Activated naive CD4-positive, alpha-beta T cell treated with anti-CD3 and anti-CD28 coated beads, Interleukin-2, amount 50 U/mL, for 72 hours (primary cell): ENCODE measurements around the gene TSC1. TPM values are rescaled to one million over a fixed set of nuclear protein-coding genes. Genes with fewer than 3 reads are reported as not detected.
"Not testable (repeated sequence)": the region's sequence is repeated elsewhere in the genome, so short reads cannot be mapped to it uniquely, and the experiment has no call there.

Experiments used
- ATAC-seq, 2 donors: fragments of 150-1000 bp; cut with Tn5 transposase; 2 replicates each; pipeline ENCODE4 v1.10.0; 2021; ENCODE audit warnings: mild to moderate bottlenecking in 2 of 2, moderate library complexity in 2 of 2
- DNase-seq, 2 donors: peaks; one replicate each; pipeline ENCODE4 v3.0.0; 2021 to 2022; ENCODE audit warnings: low spot score in 2 of 2
- H3K27ac Mint-ChIP-seq, 2 donors: one replicate each; pipeline ENCODE4 v1.8.0; 2022; ENCODE audit warnings: mild to moderate bottlenecking in 2 of 2, mixed read lengths in 2 of 2
- H3K36me3 Mint-ChIP-seq, 2 donors: one replicate each; pipeline ENCODE4 v1.8.0; 2022; ENCODE audit warnings: mixed read lengths in 2 of 2
- H3K9me3 Mint-ChIP-seq, 2 donors: one replicate each; pipeline ENCODE4 v1.8.0; 2022; ENCODE audit warnings: mixed read lengths in 2 of 2
- total RNA-seq, 2 donors: library from RNA; stranded (reverse); gene quantifications; one replicate each; pipeline ENCODE4 v1.2.3, GENCODE V29; 2022

The TSC1 gene
- total RNA-seq, 2 donors from 2014 or later: 38.7 to 43.8 TPM

GRCh38 chr9:132982458-132982857 is 38.0 kb upstream of the TSC1 start:
- Mint-ChIP-seq H3K36me3 (no peaks in the 10 kb centered on the region), H3K9me3 (no peaks in the 10 kb centered on the region), H3K27ac (no peak overlapping the region)
- ATAC-seq (no peak), DNase-seq (no peak)

DNA sequence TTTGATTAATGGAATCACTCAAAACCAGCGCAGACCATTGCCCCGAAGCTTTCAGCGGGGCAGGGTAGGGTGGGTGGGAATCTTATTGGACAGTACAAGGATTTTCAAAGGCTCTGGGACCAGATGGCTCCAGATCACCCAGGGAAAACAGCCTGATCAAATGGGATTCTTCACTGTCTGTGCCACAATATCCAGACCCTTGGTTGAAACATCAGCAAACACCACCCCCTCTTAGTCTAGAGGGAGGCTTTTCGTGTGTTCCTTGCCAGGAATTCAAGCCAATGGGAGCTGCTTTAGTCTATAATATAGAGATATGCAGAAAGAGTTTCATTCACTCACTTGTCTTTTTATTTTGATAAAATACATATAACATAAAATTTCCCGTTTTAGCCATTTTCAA is 35.7 kb upstream of the TSC1 start:
- DNase-seq (no peak), ATAC-seq (no peak)
- no peaks in the 10 kb centered on the region for H3K36me3 Mint-ChIP-seq
- H3K27ac Mint-ChIP-seq: no peak overlapping the region
- H3K9me3 Mint-ChIP-seq: no peaks in the 10 kb centered on the region

- Mint-ChIP-seq H3K27ac (no peak within 1 kb of the TSS), H3K9me3 (no peaks in the 10 kb centered on the region), H3K36me3 (no peaks in the 10 kb centered on the region)
- ATAC-seq: no peak
- DNase-seq: no peak
These were observed 34.2 kb upstream of the TSC1 start, which contains the start of gene GFI1B for GRCh38 chr9:132978451-132979131. Gene GFI1B, plus strand, starts transcription at chr9:132978694. Its CDS starts 7,985 bp downstream, at chr9:132986679.

DNA sequence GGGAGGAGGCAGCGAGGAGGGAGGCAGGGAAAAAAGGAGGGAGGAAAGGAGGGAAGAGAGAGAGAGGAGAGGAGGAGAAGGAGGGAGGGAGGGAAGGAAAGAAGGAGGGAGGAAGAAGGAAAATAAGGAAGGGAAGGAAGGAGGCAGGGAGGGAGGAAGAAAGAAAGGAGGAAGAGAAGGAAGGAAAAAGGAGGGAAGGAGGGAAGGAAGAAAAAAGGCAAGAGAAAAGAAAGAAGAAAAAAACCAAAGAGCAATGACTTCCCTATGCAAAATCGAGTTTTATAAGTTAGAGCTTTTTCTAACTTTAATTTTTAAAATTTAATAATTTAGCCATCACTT is 33.7 kb upstream of the TSC1 start:
- ATAC-seq (no peak), DNase-seq (no peak)
- Mint-ChIP-seq H3K36me3 (no peaks in the 10 kb centered on the region), H3K9me3 (no peaks in the 10 kb centered on the region), H3K27ac (no peak overlapping the region)

DNA sequence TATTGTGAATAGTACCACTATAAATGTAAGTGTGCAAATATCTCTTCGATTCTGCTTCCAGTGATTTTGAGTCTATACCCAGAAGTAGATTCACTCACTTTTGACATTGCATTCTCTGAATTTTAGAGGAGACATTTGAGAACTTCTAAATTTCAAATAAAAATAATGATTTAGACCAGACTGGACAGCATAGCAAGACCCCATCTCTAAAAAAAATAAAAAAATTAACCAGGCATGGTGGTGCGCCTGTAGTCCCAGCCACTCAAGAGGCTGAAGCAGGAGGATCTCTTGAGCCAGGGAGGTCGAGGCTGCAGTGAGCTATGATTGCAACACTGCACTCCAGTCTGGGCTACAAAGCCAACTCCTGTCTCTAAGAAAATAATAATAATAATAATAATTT is 32.2 kb upstream of the TSC1 start:
- no peaks in the 10 kb centered on the region for H3K9me3 Mint-ChIP-seq
- H3K36me3 Mint-ChIP-seq: no peaks in the 10 kb centered on the region
- ATAC-seq: no peak
- H3K27ac Mint-ChIP-seq: no peak overlapping the region
- no peak for DNase-seq

DNA sequence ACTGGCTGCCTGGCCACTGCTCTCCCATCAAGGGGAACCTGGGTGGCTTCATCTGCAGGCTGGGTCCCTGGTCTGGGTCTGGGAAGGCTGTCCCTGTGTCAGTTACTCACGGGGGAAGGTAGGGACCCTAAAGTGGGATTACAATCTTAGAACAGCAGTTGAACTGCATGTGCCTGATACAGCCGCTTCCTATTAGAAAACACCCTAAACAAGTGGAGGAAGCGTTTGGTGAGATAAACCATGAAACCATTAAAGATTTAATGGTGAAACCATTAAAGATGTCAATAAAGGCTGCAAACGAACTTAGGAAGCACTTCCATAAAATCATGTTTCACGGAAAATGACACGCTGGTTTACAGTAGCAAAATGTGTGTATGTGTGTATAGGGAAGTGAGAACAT is 31.5 kb upstream of the TSC1 start:
- H3K27ac Mint-ChIP-seq: no peak overlapping the region
- no peaks in the 10 kb centered on the region for H3K36me3 Mint-ChIP-seq
- no peak for ATAC-seq
- no peaks in the 10 kb centered on the region for H3K9me3 Mint-ChIP-seq
- DNase-seq: no peak

DNA sequence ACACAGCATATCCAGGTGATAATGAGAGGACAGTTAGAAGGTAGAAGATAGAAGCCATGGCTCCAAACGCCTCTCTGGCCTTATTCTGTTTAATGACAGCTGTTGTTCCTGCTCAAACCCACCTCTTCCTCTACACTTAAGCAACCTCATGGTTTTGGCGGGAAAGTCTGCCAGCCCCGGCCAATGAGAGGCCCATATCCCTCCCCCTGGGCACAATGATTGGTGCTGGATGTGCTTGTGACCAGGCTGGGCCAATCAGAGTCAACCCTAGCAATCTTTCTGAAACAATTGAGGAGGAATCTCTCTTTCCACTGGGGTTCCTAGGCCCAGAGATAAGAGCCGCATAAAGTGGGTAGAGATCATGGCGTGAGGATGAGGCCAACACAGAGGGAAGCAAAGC is 29.3 kb upstream of the TSC1 start:
- no peaks in the 10 kb centered on the region for H3K9me3 Mint-ChIP-seq
- no peak overlapping the region for H3K27ac Mint-ChIP-seq
- DNase-seq (no peak), ATAC-seq (peak in 1 of 2 donors; percentile 60)
- H3K36me3 Mint-ChIP-seq: no peaks in the 10 kb centered on the region

GRCh38 chr9:132973166-132973565 is 28.8 kb upstream of the TSC1 start:
- no peaks in the 10 kb centered on the region for H3K36me3 Mint-ChIP-seq
- no peak overlapping the region for H3K27ac Mint-ChIP-seq
- no peaks in the 10 kb centered on the region for H3K9me3 Mint-ChIP-seq
- no peak for ATAC-seq
- no peak for DNase-seq

DNA sequence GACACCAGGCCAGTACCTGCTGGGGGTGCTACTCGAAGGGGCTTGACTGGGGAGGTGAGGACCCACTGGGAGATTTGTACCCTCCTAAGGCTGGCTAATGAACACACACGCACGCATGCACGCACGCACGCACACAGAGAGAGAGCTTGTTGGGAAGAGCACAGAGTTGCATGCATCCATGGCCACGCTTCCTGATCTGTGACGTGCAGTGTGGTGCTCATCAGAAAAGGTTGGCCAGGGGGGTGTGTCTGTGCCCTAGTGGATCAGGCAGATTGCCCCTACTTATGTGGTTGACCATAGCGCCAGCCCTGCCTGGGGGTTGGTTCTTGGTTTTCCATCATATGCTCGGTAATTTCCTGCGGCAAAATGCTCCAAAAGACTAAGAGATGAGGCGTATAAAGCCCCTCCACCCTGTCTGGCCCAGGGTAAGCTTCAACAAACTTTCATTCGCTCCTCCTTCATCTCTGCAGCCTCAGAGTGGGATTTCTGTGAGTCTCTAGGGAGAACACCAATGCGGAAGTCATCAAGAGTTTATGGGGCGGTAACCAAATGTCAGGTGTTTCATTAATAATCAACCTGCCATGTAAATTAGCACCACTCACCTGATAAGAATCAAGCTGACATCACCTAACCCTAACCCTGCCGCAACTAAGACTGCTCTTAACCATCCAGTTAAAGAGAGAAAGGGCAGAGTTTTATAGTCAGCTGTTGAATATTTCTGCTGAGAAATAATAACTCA is 26.1 kb upstream of the TSC1 start:
- no peaks in the 10 kb centered on the region for H3K9me3 Mint-ChIP-seq
- DNase-seq (no peak), ATAC-seq (no peak)
- H3K27ac Mint-ChIP-seq: no peak overlapping the region
- no peaks in the 10 kb centered on the region for H3K36me3 Mint-ChIP-seq

DNA sequence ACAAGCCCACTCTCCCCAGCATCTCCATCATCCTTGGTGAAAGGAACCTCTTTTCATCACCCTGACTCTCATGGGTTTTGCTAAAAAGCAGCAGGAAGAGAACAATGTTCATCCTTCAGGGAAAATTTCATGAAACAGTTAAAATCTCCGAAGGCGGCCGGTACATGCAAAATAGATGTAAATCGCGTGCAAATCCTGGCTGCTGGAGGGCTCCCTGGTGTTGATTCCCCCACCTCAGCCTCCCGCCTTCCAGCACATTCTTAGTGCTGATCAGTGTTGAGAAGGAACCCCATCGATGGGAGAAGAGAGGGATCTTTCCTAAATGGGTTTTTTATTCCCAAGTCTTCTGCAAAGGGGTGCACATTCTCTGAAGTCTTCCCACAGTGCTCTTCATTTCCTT is 25.4 kb upstream of the TSC1 start:
- Mint-ChIP-seq H3K27ac (no peak overlapping the region), H3K9me3 (no peaks in the 10 kb centered on the region), H3K36me3 (no peaks in the 10 kb centered on the region)
- ATAC-seq (no peak), DNase-seq (no peak)

DNA sequence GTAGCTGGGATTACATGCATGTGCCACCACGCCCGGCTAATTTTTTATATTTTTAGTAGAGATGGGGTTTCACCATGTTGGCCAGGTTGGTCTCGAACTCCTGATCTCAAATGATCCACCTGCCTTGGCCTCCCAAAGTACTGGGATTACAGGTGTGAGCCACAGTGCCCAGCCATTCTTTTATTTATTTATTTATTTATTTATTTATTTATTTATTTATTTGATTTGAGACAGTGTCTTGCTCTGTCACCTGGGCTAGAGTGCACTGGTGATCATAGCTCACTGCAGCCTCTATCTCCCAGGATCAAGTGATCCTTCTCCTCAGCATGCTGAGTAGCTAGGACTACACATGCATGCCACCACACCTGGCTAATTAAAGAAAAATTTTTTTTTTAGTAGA is 23.5 kb upstream of the TSC1 start:
- not testable (repeated sequence) for H3K36me3 Mint-ChIP-seq, DNase-seq, ATAC-seq, H3K27ac Mint-ChIP-seq, H3K9me3 Mint-ChIP-seq

- no peak for ATAC-seq
- no peak overlapping the region for H3K27ac Mint-ChIP-seq
These were observed 21.1 kb upstream of the TSC1 start for GRCh38 chr9:132965478-132965877.

DNA sequence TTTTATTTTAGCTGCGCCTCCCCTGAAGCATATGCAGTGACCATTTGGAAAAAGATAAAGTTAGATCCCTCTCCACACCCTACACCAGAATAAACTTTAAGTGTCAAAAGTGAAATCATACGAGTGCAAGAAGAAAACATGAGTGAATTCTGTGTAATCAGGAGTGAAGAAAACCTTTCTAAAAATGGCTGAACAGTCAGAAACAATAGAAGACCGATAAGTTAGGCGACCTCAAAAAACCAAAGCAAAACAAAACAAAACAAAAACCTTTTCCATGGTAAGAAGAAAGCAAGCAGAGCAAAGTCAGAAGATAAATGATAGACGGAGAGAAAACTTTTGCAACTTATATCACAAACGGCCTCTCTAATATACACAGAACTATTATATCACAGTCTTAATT is 16.6 kb upstream of the TSC1 start:
- H3K9me3 Mint-ChIP-seq: peaks cover 5 to 23% of the 10 kb centered on the region in 2 donors
- ATAC-seq (no peak), DNase-seq (no peak)
- H3K36me3 Mint-ChIP-seq: peaks cover 5 to 7% of the 10 kb centered on the region in 2 donors
- H3K27ac Mint-ChIP-seq: no peak overlapping the region

More at GRCh38 chr9:132965478-132965877, 21.1 kb upstream of the TSC1 start:
- Mint-ChIP-seq H3K9me3 (no peaks in the 10 kb centered on the region), H3K36me3 (no peaks in the 10 kb centered on the region)
- peak in 1 of 2 donors; percentile 26 for DNase-seq

DNA sequence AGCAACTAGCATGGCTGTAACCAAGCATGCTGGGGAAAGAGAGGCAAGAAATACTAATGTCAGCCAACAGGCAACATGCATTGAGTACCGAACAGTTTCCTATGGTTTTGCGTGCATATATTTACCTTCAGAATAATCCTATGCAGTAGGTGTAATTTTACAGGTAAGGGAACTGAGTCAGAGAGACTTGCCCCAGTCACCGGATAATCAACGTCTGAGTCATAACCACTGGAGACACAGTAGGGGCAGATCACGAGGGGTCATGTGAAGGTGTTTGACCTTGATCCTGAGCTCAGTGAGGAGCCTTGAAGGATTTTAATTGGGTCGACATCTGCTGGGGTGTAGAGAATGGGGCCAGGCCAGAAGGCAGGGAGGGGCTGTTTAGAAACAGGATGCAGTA is 13.4 kb upstream of the TSC1 start:
- DNase-seq (no peak), ATAC-seq (no peak)
- peaks cover 5 to 23% of the 10 kb centered on the region in 2 donors for H3K9me3 Mint-ChIP-seq
- H3K36me3 Mint-ChIP-seq: peaks cover 5 to 7% of the 10 kb centered on the region in 2 donors
- H3K27ac Mint-ChIP-seq: no peak overlapping the region

- DNase-seq (no peak), ATAC-seq (no peak)
- Mint-ChIP-seq H3K27ac (no peak overlapping the region), H3K36me3 (peaks cover 5 to 7% of the 10 kb centered on the region in 2 donors), H3K9me3 (peaks cover 5 to 23% of the 10 kb centered on the region in 2 donors)
These were observed 11.4 kb upstream of the TSC1 start for GRCh38 chr9:132955768-132956167.

- no peak overlapping the region for H3K27ac Mint-ChIP-seq
- peaks cover 5 to 23% of the 10 kb centered on the region in 2 donors for H3K9me3 Mint-ChIP-seq
- ATAC-seq: no peak
- no peak for DNase-seq
- H3K36me3 Mint-ChIP-seq: peaks cover 5 to 7% of the 10 kb centered on the region in 2 donors
These were observed 10.7 kb upstream of the TSC1 start for GRCh38 chr9:132955123-132955522.

GRCh38 chr9:132949709-132950108 is 5.3 kb upstream of the TSC1 start:
- no peaks in the 10 kb centered on the region for H3K9me3 Mint-ChIP-seq
- H3K36me3 Mint-ChIP-seq: no peaks in the 10 kb centered on the region
- DNase-seq: no peak

DNA sequence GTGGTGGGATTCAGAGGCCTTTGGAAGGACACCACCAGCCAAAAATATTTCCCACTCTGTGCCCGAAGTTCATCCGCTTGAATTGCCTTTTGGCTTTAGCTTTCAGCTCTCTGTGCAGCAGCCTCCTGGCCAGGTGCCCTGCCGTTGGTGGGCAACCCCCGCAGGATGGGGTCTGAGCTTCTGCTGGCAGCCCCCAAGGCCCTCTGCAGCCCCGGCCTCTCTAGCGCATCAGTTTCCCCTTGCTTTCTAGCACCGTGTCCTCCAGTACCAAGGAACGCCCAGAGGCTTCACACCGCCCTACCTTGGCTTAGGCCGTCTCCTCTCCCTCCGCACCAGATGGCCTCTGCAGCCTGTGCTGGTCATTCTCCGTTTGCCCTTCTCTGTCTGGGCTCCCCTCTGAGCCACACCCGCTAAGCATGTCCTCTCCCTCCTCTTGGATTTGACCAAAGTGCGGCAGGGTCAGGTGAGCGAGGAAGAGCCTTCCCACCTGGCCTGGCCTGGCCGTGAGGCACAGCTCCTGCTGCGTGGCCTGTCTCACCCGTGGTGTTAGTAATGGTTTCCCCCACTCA is 4.2 kb upstream of the TSC1 start:
- Mint-ChIP-seq H3K36me3 (peaks cover 3 to 5% of the 10 kb centered on the region in 2 donors), H3K27ac (no peak overlapping the region), H3K9me3 (no peaks in the 10 kb centered on the region)
- DNase-seq (no peak), ATAC-seq (no peak)

More at GRCh38 chr9:132949709-132950108, 5.3 kb upstream of the TSC1 start:
- no peak overlapping the region for H3K27ac Mint-ChIP-seq
- ATAC-seq: no peak
